Measurements from ENCODE around the gene EPB41L4B.

DNA sequence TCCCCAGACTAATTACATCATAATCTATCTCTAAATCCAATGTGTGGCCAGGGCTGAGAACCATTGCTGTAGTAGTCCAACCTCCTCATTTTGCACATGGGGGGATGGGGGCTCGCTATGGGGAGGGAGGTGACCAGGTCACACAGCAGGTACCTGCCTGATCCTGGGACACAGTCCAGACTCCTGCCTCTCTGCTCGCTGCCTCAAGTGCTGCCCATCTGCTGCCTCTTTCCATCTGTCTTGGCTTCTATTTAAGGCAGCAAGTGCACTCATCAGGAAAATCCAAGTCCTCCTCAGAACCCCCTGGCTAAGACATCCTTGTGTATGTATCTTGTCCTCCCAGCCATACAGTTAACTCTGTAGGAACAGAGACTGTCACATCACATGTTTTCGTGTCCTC is 96.1 kb downstream of the EPB41L4B start:
- no peak for TF ChIP-seq RAD21 (conservative IDR thresholded peaks at IDR 0.05)
- TF ChIP-seq EZH2 (IDR thresholded peaks at IDR 0.05; ENCODE audit: borderline replicate concordance, insufficient read depth, low read length, poor library complexity, severe bottlenecking): no peak
- TF ChIP-seq, protein P1, sequence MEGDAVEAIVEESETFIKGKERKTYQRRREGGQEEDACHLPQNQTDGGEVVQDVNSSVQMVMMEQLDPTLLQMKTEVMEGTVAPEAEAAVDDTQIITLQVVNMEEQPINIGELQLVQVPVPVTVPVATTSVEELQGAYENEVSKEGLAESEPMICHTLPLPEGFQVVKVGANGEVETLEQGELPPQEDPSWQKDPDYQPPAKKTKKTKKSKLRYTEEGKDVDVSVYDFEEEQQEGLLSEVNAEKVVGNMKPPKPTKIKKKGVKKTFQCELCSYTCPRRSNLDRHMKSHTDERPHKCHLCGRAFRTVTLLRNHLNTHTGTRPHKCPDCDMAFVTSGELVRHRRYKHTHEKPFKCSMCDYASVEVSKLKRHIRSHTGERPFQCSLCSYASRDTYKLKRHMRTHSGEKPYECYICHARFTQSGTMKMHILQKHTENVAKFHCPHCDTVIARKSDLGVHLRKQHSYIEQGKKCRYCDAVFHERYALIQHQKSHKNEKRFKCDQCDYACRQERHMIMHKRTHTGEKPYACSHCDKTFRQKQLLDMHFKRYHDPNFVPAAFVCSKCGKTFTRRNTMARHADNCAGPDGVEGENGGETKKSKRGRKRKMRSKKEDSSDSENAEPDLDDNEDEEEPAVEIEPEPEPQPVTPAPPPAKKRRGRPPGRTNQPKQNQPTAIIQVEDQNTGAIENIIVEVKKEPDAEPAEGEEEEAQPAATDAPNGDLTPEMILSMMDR (IDR thresholded peaks at IDR 0.05; ENCODE audit: poor library complexity, severe bottlenecking): no peak

Measured in neural cell (in vitro differentiated cells).